ENCODE data around the gene CCNA2.

The CCNA2 gene

DNA sequence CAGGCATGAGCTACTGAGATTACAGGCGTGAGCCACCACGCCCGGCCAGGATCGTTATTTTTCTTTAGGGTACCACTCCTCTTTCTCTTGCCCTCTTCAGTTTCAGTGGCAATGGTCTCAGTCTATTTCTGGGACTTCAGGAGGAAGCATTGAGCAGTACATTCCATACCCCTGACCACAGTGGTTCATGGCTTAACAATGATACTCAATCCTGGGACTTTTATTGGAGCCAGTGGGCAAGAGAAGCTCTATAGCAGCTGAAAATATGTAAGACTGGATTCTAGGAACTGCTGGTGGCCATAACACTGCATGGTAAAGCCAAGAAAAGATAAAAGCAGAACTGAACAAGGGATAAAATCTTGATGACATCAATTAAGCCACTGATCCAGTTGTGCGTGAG lies 5.8 kb upstream of the CCNA2 start:
- Histone ChIP-seq H3K9me3 (ENCODE audit: control insufficient read depth in 5 of 5, low read length in 5 of 5) (no peaks in the 10 kb centered on the region), H3K4me3 (ENCODE audit: low read depth in 1 of 5, low read length in 5 of 5) (no peak overlapping the region), H3K36me3 (ENCODE audit: control insufficient read depth in 5 of 5, insufficient read depth in 5 of 5, low read length in 5 of 5) (peaks cover 15 to 37% (median 29%) of the 10 kb centered on the region in 5 donors), H3K27ac (ENCODE audit: low read depth, low read length) (no peak overlapping the region), H3K27me3 (ENCODE audit: control insufficient read depth in 5 of 5, insufficient read depth in 4 of 5, low read length in 5 of 5) (no peaks in the 10 kb centered on the region), H3K9ac (ENCODE audit: low read length in 5 of 5) (no peak overlapping the region), H3K4me1 (ENCODE audit: control insufficient read depth in 5 of 5, insufficient read depth in 5 of 5, low read length in 5 of 5) (no peaks in the 10 kb centered on the region)

DNA sequence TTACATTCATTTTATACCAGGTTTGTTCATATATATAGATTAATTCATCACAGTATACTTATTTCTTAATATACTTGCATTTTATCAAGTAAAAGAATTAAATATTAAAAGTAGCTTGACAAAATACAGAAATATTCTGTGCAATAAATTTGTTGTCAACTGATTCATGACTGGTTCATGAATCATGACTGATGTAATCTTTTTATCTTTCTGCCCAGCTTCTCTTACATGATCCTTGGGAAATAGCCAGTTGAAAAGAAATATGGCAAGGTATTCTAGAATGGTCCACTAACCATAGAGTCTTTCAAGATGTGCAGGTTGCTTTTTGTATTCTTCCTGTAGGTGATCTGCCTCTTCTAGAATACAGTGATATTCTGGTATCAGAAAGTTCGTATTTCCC lies 4.2 kb upstream of the CCNA2 start:
- H3K9me3 ChIP-seq (ENCODE audit: control insufficient read depth in 5 of 5, low read length in 5 of 5): no peaks in the 10 kb centered on the region
- H3K27me3 ChIP-seq (ENCODE audit: control insufficient read depth in 5 of 5, insufficient read depth in 4 of 5, low read length in 5 of 5): no peaks in the 10 kb centered on the region
- H3K27ac ChIP-seq (ENCODE audit: low read depth, low read length): no peak overlapping the region
- peaks cover 11 to 32% (median 23%) of the 10 kb centered on the region in 5 donors for H3K36me3 ChIP-seq (ENCODE audit: control insufficient read depth in 5 of 5, insufficient read depth in 5 of 5, low read length in 5 of 5)
- H3K4me3 ChIP-seq (ENCODE audit: low read depth in 1 of 5, low read length in 5 of 5): no peak overlapping the region
- no peak overlapping the region for H3K9ac ChIP-seq (ENCODE audit: low read length in 5 of 5)
- H3K4me1 ChIP-seq (ENCODE audit: control insufficient read depth in 5 of 5, insufficient read depth in 5 of 5, low read length in 5 of 5): peaks cover 3 to 11% (median 9%) of the 10 kb centered on the region in 5 donors

DNA sequence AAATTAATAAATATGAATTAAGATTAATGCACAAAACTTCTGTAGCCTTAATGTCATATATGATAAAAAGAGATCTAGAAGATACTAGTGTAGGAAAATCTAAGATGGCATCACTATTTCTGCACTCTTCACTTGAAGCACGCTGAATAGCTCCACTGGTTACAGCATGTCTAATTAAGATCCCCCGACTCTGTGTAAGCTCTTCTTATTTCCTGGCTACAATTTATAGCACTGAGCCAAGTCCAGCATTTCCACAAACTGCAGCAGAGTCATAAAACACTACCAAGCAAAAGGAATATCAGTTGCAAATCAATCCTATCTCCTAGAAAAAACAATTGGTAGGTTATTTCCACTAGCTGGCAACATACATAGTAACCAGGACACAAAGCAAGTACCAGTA lies 1.3 kb upstream of the CCNA2 start:
- H3K27me3 ChIP-seq (ENCODE audit: control insufficient read depth in 5 of 5, insufficient read depth in 4 of 5, low read length in 5 of 5): no peaks in the 10 kb centered on the region
- no peaks in the 10 kb centered on the region for H3K9me3 ChIP-seq (ENCODE audit: control insufficient read depth in 5 of 5, low read length in 5 of 5)
- no peak overlapping the region for H3K4me3 ChIP-seq (ENCODE audit: low read depth in 1 of 5, low read length in 5 of 5)
- H3K27ac ChIP-seq (ENCODE audit: low read depth, low read length): no peak overlapping the region
- H3K4me1 ChIP-seq (ENCODE audit: control insufficient read depth in 5 of 5, insufficient read depth in 5 of 5, low read length in 5 of 5): peaks cover 3 to 15% (median 12%) of the 10 kb centered on the region in 5 donors
- H3K9ac ChIP-seq (ENCODE audit: low read length in 5 of 5): no peak overlapping the region
- peaks cover 0 to 20% (median 14%) of the 10 kb centered on the region in 5 donors for H3K36me3 ChIP-seq (ENCODE audit: control insufficient read depth in 5 of 5, insufficient read depth in 5 of 5, low read length in 5 of 5)

DNA sequence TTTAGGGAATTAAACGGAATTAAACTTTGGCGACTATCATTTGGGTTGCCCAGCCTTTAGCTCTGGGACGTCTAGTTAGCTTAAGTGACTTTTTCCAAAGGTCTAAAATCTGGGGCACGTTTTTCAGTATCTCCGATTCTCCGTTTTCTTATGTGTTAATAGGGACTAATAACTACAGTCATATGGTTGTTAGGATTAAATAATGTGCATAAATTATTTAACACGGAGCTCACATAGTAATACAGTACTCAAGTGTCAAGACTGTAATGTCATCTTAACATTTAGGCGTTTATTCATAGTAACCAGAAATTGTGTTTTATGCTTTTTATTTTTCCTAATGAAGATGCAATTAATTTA lies 466 bp upstream of the CCNA2 start:
- H3K27me3 ChIP-seq (ENCODE audit: control insufficient read depth in 5 of 5, insufficient read depth in 4 of 5, low read length in 5 of 5): no peaks in the 10 kb centered on the region
- H3K36me3 ChIP-seq (ENCODE audit: control insufficient read depth in 5 of 5, insufficient read depth in 5 of 5, low read length in 5 of 5): peaks cover 0 to 20% (median 9%) of the 10 kb centered on the region in 5 donors
- peak overlapping the region; percentile 73 to 92 (median 82) for H3K4me3 ChIP-seq (ENCODE audit: low read depth in 1 of 5, low read length in 5 of 5)
- peaks cover 3 to 15% (median 12%) of the 10 kb centered on the region in 5 donors for H3K4me1 ChIP-seq (ENCODE audit: control insufficient read depth in 5 of 5, insufficient read depth in 5 of 5, low read length in 5 of 5)
- no peaks in the 10 kb centered on the region for H3K9me3 ChIP-seq (ENCODE audit: control insufficient read depth in 5 of 5, low read length in 5 of 5)
- no peak overlapping the region for H3K27ac ChIP-seq (ENCODE audit: low read depth, low read length)
- H3K9ac ChIP-seq (ENCODE audit: low read length in 5 of 5): peak overlapping the region; percentile 33 to 92 (median 86)

DNA sequence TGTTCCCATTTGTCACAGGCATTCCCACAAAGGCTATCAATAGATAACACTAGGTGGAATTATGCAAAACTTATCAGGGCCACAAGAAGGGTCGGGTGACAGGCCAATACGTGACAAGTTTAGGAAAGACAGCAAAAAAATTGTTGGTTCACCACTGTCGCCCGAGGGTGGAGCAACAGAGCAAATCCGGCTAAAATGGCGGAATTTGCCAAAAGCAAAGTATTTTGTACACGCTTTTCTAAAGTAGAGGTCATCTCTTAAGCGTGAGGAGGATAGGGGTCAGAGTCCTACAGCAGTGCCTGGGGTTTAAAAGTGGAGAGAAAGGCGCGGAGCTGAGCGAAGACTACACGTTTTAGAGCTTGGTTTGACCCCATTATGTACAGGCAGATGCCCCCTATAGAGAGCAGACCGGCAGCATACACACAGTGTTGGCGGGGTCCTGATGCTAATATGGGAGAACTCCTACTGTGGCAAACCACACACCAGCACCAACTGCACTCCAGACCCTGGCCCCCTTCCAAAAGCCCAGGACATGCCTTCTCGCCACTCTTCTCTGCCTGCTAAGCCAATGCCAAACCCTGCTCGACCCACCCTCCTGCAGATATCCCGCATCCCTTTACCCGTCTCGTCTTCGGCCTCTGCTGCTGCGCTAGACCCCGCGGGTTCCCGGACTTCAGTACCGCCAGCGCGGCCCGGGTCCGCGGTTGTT lies 733 bp downstream of the CCNA2 start:
- H3K4me1 ChIP-seq (ENCODE audit: control insufficient read depth in 5 of 5, insufficient read depth in 5 of 5, low read length in 5 of 5): peaks cover 3 to 15% (median 12%) of the 10 kb centered on the region in 5 donors
- H3K36me3 ChIP-seq (ENCODE audit: control insufficient read depth in 5 of 5, insufficient read depth in 5 of 5, low read length in 5 of 5): peaks cover 7 to 22% (median 13%) of the 10 kb centered on the region in 5 donors
- H3K27me3 ChIP-seq (ENCODE audit: control insufficient read depth in 5 of 5, insufficient read depth in 4 of 5, low read length in 5 of 5): no peaks in the 10 kb centered on the region
- H3K9me3 ChIP-seq (ENCODE audit: control insufficient read depth in 5 of 5, low read length in 5 of 5): no peaks in the 10 kb centered on the region
- peak overlapping the region; percentile 73 to 92 (median 83) for H3K4me3 ChIP-seq (ENCODE audit: low read depth in 1 of 5, low read length in 5 of 5)
- H3K27ac ChIP-seq (ENCODE audit: low read depth, low read length): peak overlapping the region; percentile 17
- H3K9ac ChIP-seq (ENCODE audit: low read length in 5 of 5): peak overlapping the region in 3 of 5 donors; percentile 12 to 62 (median 39)

DNA sequence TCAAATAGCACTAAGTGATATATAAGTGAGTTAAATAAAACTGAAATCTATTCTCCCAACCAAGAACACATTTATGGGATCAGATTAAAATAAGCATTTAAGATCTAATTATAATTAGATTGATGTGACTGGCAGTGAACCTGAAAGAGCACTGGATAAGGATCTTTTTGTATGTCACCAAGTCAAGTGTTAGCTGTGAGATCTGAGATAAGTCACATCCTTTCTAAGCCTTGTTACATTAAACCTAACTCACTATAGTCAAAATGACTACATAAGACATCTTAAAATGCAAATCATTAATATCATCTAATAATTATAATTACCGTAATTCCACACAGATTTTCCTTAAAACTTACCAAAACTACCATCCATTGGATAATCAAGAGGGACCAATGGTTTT lies 1.6 kb downstream of the CCNA2 start:
- Histone ChIP-seq H3K4me3 (ENCODE audit: low read depth in 1 of 5, low read length in 5 of 5) (no peak overlapping the region), H3K27me3 (ENCODE audit: control insufficient read depth in 5 of 5, insufficient read depth in 4 of 5, low read length in 5 of 5) (no peaks in the 10 kb centered on the region)

DNA sequence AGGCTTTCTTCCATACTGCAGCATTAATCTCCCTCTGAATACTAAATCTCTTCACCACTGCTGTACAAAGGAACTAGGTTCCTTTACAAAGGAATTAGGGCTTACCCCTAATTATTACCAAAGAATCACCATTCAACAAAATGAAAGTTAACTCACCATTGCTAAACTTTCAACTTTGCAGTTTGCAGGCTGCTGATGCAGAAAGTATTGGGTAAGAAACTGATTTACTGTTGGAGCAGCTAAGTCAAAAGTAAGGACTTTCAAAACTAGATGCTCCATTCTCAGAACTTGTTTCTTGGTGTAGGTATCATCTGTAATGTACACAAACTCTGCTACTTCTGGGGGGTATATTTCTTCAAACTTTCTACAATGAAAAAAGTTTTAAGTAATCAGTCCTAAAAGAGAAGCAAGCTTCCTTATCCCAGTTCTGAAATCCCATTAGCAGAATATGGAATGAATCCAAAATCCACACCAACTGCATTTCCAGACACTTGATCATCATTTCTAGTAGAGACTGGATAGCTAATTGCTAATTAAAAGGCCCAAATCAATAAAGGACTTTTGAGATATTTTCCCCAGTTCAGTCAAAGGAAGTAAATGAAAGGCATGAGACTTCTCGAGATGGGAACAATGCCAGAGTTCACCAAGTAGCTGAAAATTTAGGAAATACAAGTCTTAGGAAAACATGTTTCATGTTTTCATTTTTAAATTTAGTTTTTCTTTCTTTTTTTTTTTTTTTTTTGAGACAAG lies 4.3 kb downstream of the CCNA2 start:
- Histone ChIP-seq H3K27me3 (ENCODE audit: control insufficient read depth in 5 of 5, insufficient read depth in 4 of 5, low read length in 5 of 5) (no peaks in the 10 kb centered on the region), H3K4me3 (ENCODE audit: low read depth in 1 of 5, low read length in 5 of 5) (no peak overlapping the region), H3K27ac (ENCODE audit: low read depth, low read length) (no peak overlapping the region), H3K4me1 (ENCODE audit: control insufficient read depth in 5 of 5, insufficient read depth in 5 of 5, low read length in 5 of 5) (peaks cover 3 to 15% (median 12%) of the 10 kb centered on the region in 5 donors), H3K9ac (ENCODE audit: low read length in 5 of 5) (no peak overlapping the region), H3K36me3 (ENCODE audit: control insufficient read depth in 5 of 5, insufficient read depth in 5 of 5, low read length in 5 of 5) (peaks cover 33 to 43% (median 39%) of the 10 kb centered on the region in 5 donors), H3K9me3 (ENCODE audit: control insufficient read depth in 5 of 5, low read length in 5 of 5) (no peaks in the 10 kb centered on the region)

More for the DNA sequence above, 1.6 kb downstream of the CCNA2 start:
- Histone ChIP-seq H3K4me1 (ENCODE audit: control insufficient read depth in 5 of 5, insufficient read depth in 5 of 5, low read length in 5 of 5) (peaks cover 3 to 15% (median 12%) of the 10 kb centered on the region in 5 donors), H3K36me3 (ENCODE audit: control insufficient read depth in 5 of 5, insufficient read depth in 5 of 5, low read length in 5 of 5) (peaks cover 14 to 21% (median 17%) of the 10 kb centered on the region in 5 donors), H3K27ac (ENCODE audit: low read depth, low read length) (no peak overlapping the region), H3K9ac (ENCODE audit: low read length in 5 of 5) (no peak overlapping the region), H3K9me3 (ENCODE audit: control insufficient read depth in 5 of 5, low read length in 5 of 5) (no peaks in the 10 kb centered on the region)

DNA sequence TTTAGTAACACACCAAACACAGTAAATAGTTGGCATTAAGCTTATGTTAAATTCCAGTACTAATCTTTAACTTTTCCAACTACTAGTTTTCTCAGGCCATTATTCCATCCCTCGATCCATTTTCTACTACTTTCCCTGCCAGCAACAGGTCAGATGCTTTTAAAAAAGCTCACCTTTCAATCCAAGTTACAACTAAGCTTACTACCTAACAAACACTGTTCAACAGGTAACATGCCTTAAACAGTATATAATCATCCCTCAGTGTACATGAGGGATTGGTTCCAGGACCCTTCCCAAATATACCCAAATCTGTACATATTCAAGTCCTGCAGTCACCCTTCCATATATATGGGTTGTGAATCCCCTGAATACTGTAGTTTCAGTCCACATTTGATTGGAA lies 5.5 kb downstream of the CCNA2 start:
- Histone ChIP-seq H3K36me3 (ENCODE audit: control insufficient read depth in 5 of 5, insufficient read depth in 5 of 5, low read length in 5 of 5) (peaks cover 44 to 53% (median 50%) of the 10 kb centered on the region in 5 donors), H3K4me3 (ENCODE audit: low read depth in 1 of 5, low read length in 5 of 5) (no peak overlapping the region), H3K9ac (ENCODE audit: low read length in 5 of 5) (no peak overlapping the region), H3K27me3 (ENCODE audit: control insufficient read depth in 5 of 5, insufficient read depth in 4 of 5, low read length in 5 of 5) (no peaks in the 10 kb centered on the region), H3K27ac (ENCODE audit: low read depth, low read length) (no peak overlapping the region), H3K4me1 (ENCODE audit: control insufficient read depth in 5 of 5, insufficient read depth in 5 of 5, low read length in 5 of 5) (peaks cover 3 to 9% (median 6%) of the 10 kb centered on the region in 5 donors), H3K9me3 (ENCODE audit: control insufficient read depth in 5 of 5, low read length in 5 of 5) (no peaks in the 10 kb centered on the region)

DNA sequence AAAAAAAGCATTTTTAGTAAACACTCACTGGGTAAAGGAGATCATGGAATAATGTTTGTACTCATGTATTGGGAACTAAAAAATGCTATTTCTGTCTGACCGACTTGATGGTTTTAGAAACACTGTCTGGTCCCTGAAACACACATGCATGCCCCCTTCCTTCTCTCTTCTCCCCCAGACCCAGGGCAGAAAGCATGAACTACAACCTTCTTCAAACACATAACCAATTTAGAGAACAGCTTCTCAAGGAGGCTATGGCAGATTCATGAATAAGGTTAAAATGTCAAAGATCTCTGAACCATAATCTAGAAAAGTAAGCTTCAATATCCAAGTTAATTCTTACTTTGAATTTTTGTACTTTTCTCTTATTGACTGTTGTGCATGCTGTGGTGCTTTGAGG lies 6.0 kb downstream of the CCNA2 start:
- H3K4me3 ChIP-seq (ENCODE audit: low read depth in 1 of 5, low read length in 5 of 5): no peak overlapping the region
- H3K27ac ChIP-seq (ENCODE audit: low read depth, low read length): no peak overlapping the region
- peaks cover 49 to 59% (median 55%) of the 10 kb centered on the region in 5 donors for H3K36me3 ChIP-seq (ENCODE audit: control insufficient read depth in 5 of 5, insufficient read depth in 5 of 5, low read length in 5 of 5)
- H3K9me3 ChIP-seq (ENCODE audit: control insufficient read depth in 5 of 5, low read length in 5 of 5): no peaks in the 10 kb centered on the region
- H3K27me3 ChIP-seq (ENCODE audit: control insufficient read depth in 5 of 5, insufficient read depth in 4 of 5, low read length in 5 of 5): no peaks in the 10 kb centered on the region
- peaks cover 0 to 4% (median under 1%) of the 10 kb centered on the region in 5 donors for H3K4me1 ChIP-seq (ENCODE audit: control insufficient read depth in 5 of 5, insufficient read depth in 5 of 5, low read length in 5 of 5)
- no peak overlapping the region for H3K9ac ChIP-seq (ENCODE audit: low read length in 5 of 5)

DNA sequence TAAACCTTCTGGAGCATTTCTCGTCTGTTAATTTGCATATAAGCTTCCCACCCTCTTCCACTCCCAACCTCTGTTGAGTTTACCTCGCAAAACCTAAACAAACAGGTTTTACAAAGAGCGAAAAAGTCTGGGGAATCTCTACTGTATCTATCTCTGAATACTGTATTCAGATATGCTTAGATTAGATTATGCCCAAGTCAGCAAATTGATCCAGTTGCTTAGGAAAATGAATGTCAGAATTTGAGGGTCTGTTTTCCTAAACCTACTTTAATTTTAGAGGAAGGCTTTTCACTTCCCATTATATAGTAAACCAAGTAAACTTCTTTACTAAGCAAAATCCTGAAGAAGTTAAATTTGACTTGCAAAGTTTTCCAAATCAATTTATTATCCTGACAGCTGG lies 6.7 kb downstream of the CCNA2 start:
- Histone ChIP-seq H3K27ac (ENCODE audit: low read depth, low read length) (no peak overlapping the region), H3K9me3 (ENCODE audit: control insufficient read depth in 5 of 5, low read length in 5 of 5) (no peaks in the 10 kb centered on the region), H3K4me3 (ENCODE audit: low read depth in 1 of 5, low read length in 5 of 5) (no peak overlapping the region), H3K4me1 (ENCODE audit: control insufficient read depth in 5 of 5, insufficient read depth in 5 of 5, low read length in 5 of 5) (no peaks in the 10 kb centered on the region), H3K27me3 (ENCODE audit: control insufficient read depth in 5 of 5, insufficient read depth in 4 of 5, low read length in 5 of 5) (no peaks in the 10 kb centered on the region), H3K36me3 (ENCODE audit: control insufficient read depth in 5 of 5, insufficient read depth in 5 of 5, low read length in 5 of 5) (peaks cover 50 to 65% (median 59%) of the 10 kb centered on the region in 5 donors), H3K9ac (ENCODE audit: low read length in 5 of 5) (no peak overlapping the region)

Measured in subcutaneous abdominal adipose tissue (tissue), 5 donors.